GM12891 (cell line): Measurements from ENCODE around the gene ZDHHC5.

Experiments
- PAX5 ChIP-seq: IDR thresholded peaks from 2 replicates; pipeline ENCODE4 v1.6.1; 2011; ENCODE audit warnings: low read length, moderate library complexity, mild to moderate bottlenecking; ENCODE audit not compliant: insufficient read depth, severe bottlenecking
- POLR2A ChIP-seq: IDR thresholded peaks from 2 replicates; pipeline ENCODE4 v1.6.1; 2011; ENCODE audit warnings: low read depth, low read length, control low read depth
- POLR2AphosphoS5 ChIP-seq: IDR thresholded peaks from 2 replicates; pipeline ENCODE4 v1.6.1; 2011; ENCODE audit warnings: low read depth, low read length, control low read depth
- TAF1 ChIP-seq: IDR thresholded peaks from 2 replicates; pipeline ENCODE4 v1.6.1; 2011; ENCODE audit warnings: low read depth, low read length, control low read depth

DNA sequence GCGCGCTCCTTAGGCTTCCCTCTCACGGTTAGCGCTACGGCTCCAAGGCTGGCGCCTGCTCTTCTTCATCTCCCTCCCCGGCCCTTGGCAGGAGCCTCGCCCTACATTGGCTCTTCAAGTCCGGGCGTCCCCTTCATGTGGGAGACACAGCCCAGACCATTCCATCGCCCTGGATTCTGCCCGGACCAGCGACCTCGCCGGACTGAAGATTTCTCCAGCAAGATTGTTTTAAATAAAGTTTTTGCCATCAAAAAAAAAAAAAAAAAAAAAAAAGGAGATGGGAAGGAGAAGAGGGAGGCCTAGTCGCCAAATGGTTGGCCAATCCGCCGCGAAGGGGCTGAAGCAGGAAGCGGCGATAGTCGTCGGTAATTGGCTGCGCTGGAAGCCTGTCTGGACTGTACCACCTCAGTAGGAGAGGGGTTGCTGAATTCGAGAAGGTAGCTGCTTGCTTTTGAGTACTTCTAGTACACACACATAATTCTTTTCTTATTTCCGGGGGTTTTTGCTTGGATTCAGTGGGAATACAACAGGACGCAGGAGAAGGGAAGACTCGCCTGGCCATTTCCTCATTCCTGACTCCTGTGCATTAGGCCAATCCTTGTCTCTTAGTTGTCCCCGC lies 688 bp upstream of the ZDHHC5 start:
- no peak for TF ChIP-seq POLR2A
- TF ChIP-seq POLR2AphosphoS5, result no peak
- no peak for TF ChIP-seq TAF1
- TF ChIP-seq PAX5, result no peak
